ENCODE results near the gene ANXA1. TPM values are rescaled to one million over a fixed set of nuclear protein-coding genes. Genes with fewer than 3 reads are reported as not detected.

The ANXA1 gene
- total and polyA plus RNA-seq, 11 donors = 29.4 to 139 (median 52.7) TPM

- Histone ChIP-seq H3K4me1 (peaks cover 0 to 76% (median 36%) of the 10 kb centered on the region in 12 donors), H3K9me3 (no peaks in the 10 kb centered on the region)
- ATAC-seq = peak in 3 of 4 donors; percentile 55 to 71 (median 61)
These were observed 1.3 kb downstream of the ANXA1 start for GRCh38 chr9:73152953-73153352.

DNA sequence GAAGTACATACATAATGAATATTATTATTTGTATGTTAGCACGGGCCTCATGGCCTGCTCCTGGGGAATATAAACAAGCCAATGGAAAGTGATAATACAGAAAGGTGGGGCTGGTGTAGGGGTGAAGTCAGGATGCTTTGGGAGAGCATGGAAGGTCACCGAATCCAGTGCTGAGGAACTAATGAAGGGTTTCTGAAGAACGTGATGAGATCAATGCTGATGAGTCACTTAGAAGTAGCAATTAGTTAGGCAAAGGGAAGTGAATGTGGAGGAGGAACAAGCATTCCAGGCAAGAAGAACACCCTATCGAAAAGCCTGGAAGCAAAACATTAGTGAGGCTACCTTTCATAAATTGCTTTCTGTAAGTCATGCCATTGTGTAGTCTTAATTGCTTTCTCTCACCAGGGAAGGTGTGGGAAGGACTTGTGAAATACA, 2.1 kb downstream of the ANXA1 start:
- intact Hi-C loops (cut with DNase I) = loop anchor here in 1 of 10 donors (10.0 kb wide), 1 partner anchor 789 kb away; the partner anchor contains the start of gene ZFAND5

More at GRCh38 chr9:73152953-73153352, 1.3 kb downstream of the ANXA1 start:
- peaks cover 0 to 9% (median 0%) of the 10 kb centered on the region in 9 donors for H3K36me3 ChIP-seq
- peak overlapping the region; percentile 18 to 89 (median 76) for H3K27ac ChIP-seq
- 31 to 54% (median 41%) methylated on average over 2 of the region's 2 CpGs for WGBS, 4 donors
- no peak for DNase-seq
- no peaks in the 10 kb centered on the region for H3K27me3 ChIP-seq
- H3K4me3 ChIP-seq = peak overlapping the region; percentile 16 to 70 (median 53)
- TF ChIP-seq POLR2A (IDR thresholded peaks at IDR 0.05) = no peak
- TF ChIP-seq, protein P1, sequence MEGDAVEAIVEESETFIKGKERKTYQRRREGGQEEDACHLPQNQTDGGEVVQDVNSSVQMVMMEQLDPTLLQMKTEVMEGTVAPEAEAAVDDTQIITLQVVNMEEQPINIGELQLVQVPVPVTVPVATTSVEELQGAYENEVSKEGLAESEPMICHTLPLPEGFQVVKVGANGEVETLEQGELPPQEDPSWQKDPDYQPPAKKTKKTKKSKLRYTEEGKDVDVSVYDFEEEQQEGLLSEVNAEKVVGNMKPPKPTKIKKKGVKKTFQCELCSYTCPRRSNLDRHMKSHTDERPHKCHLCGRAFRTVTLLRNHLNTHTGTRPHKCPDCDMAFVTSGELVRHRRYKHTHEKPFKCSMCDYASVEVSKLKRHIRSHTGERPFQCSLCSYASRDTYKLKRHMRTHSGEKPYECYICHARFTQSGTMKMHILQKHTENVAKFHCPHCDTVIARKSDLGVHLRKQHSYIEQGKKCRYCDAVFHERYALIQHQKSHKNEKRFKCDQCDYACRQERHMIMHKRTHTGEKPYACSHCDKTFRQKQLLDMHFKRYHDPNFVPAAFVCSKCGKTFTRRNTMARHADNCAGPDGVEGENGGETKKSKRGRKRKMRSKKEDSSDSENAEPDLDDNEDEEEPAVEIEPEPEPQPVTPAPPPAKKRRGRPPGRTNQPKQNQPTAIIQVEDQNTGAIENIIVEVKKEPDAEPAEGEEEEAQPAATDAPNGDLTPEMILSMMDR (IDR thresholded peaks at IDR 0.05) = no peak
- intact Hi-C loops (cut with DNase I) = loop anchor here in 2 of 10 donors (1.0 to 10.0 kb wide), 2 partner anchors 21 to 788 kb away; partner anchors contain the start of gene ZFAND5 (in 1 of the 2)

DNA sequence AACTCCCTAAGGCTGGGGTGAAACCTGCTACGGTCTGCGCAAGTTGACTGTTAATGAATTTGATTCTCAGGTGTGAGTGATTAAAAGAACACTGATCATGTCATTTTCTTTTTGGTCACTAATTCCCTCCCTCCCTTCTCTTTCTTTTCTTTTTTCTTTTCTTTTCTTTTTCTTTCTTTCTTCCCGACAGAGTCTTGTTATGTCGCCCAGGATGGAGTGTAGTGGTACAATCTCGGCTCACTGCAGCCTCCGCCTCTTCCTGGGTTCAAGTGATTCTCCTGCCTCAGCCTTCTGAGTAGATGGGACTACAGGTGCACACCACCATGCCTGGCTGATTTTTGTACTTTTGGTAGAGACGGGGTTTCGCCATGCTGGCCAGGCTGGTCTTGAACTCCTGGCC, 2.6 kb downstream of the ANXA1 start:
- Histone ChIP-seq H3K36me3 (peaks cover 0 to 22% (median 9%) of the 10 kb centered on the region in 9 donors), H3K4me3 (peak overlapping the region in 10 of 12 donors; percentile 47 to 70 (median 54)), H3K4me1 (peaks cover 0 to 74% (median 31%) of the 10 kb centered on the region in 12 donors), H3K9me3 (no peaks in the 10 kb centered on the region), H3K27me3 (no peaks in the 10 kb centered on the region), H3K27ac (peak overlapping the region in 10 of 12 donors; percentile 18 to 89 (median 76))
- 67 to 80% (median 74%) methylated on average over 8 of the region's 8 CpGs for WGBS, 4 donors
- intact Hi-C loops (cut with DNase I) = loop anchor here in 1 of 10 donors (10.0 kb wide), 1 partner anchor 789 kb away; the partner anchor contains the start of gene ZFAND5
- no peak for DNase-seq
- TF ChIP-seq, protein P1 (IDR thresholded peaks at IDR 0.05) = no peak
- TF ChIP-seq POLR2A (IDR thresholded peaks at IDR 0.05) = no peak
- peak in 1 of 4 donors; percentile 4 for ATAC-seq

More for the DNA sequence above, 2.1 kb downstream of the ANXA1 start:
- Histone ChIP-seq H3K9me3 (no peaks in the 10 kb centered on the region), H3K4me1 (peaks cover 0 to 76% (median 35%) of the 10 kb centered on the region in 12 donors), H3K27me3 (no peaks in the 10 kb centered on the region), H3K27ac (peak overlapping the region in 11 of 12 donors; percentile 18 to 89 (median 75)), H3K4me3 (peak overlapping the region in 10 of 12 donors; percentile 47 to 70 (median 54)), H3K36me3 (peaks cover 0 to 17% (median 5%) of the 10 kb centered on the region in 9 donors)
- ATAC-seq = peak in 3 of 4 donors; percentile 44 to 48 (median 45)
- WGBS, 4 donors = 33 to 49% (median 37%) methylated on average over 4 of the region's 4 CpGs
- no peak for DNase-seq
- no peak for TF ChIP-seq POLR2A (IDR thresholded peaks at IDR 0.05)
- TF ChIP-seq, protein P1 (IDR thresholded peaks at IDR 0.05) = no peak

DNA sequence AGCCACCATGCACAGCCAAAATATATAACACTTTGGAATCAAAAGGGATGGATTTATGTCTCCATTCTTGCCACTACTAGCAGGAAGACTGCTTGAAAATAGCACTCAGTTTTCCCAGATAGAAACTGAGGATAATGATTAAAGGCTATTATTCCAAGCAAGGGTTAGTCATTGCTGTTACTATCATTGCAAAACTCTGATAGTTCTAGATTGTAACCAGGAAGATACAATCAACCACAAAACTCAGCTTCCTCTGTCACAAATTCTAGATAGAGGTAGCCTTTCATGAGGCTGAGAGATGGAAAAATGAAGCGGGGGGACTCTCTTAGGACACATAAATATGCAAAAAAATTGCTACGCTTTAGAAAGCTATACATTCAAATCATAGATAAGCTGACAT, 3.1 kb downstream of the ANXA1 start:
- Histone ChIP-seq H3K4me3 (peak overlapping the region in 9 of 12 donors; percentile 47 to 70 (median 54)), H3K9me3 (no peaks in the 10 kb centered on the region), H3K4me1 (peaks cover 0 to 71% (median 29%) of the 10 kb centered on the region in 12 donors), H3K36me3 (peaks cover 0 to 26% (median 14%) of the 10 kb centered on the region in 9 donors), H3K27me3 (no peaks in the 10 kb centered on the region), H3K27ac (peak overlapping the region in 8 of 12 donors; percentile 18 to 89 (median 78))
- DNase-seq (no peak), ATAC-seq (peak in 1 of 4 donors; percentile 27)
- intact Hi-C loops (cut with DNase I) = loop anchor here in 1 of 10 donors (10.0 kb wide), 1 partner anchor 790 kb away; the partner anchor contains the start of gene ZFAND5
- 65 to 84% (median 80%) methylated on average over 2 of the region's 2 CpGs for WGBS, 4 donors
- TF ChIP-seq, protein P1 (IDR thresholded peaks at IDR 0.05) = no peak
- no peak for TF ChIP-seq POLR2A (IDR thresholded peaks at IDR 0.05)
